CD4-positive, alpha-beta T cell treated with Interleukin-1 beta for 1 hour (primary cell): ENCODE results near the gene RARRES2.
"Not testable (repeated sequence)": the region's sequence is repeated elsewhere in the genome, so short reads cannot be mapped to it uniquely, and the experiment has no call there.

Source experiments
- DNase-seq, 2 donors: peaks; one replicate each; pipeline ENCODE4 v3.0.0-alpha.2; 2020 to 2022

Gene RARRES2

GRCh38 chr7:150336746-150337145, 4.7 kb downstream of the RARRES2 start:
- DNase-seq: no peak

GRCh38 chr7:150335774-150336112, 5.7 kb downstream of the RARRES2 start:
- DNase-seq: no peak

- no peak for DNase-seq
Measured at GRCh38 chr7:150335108-150335773, 6.2 kb downstream of the RARRES2 start.

DNA sequence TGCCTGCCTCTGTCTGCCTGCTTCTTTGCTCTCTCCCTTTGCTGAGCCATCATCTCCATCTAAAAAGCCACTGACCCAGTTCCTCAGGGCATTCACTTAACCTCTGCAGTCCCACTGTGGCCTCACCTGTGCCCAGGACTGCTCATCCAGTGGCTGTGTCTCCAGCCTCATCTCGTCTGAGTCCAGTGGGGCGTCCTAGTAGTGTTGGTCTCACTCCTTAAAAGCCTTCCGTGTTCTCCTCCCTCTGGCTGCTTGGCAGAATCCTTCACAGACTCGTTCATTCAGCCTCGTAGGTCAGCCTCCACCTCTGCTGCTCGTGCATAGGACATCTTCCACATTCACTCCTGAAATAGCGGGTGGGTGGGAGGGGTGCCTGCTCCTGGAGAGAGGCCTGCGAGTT, 7.3 kb downstream of the RARRES2 start:
- DNase-seq: no peak

DNA sequence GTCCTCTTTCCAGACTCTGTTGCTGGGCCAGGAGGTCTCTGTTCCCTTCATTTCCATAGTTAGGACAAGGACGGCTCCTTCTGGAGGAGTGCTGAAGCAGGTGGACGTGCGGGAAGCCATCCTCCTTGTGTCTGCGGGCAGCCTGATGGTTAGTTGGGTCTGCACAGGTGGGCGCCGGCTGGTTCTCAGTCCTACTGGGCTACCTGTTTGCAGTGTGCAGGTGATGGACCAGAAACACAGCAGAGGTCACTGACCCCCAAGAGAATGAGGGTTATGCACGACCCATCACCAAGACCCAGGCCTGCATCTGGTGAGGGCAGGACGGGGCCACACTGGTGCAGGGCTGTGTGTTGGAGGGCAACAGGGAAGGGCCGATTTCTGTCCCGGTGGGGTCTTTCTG, 7.8 kb downstream of the RARRES2 start:
- no peak for DNase-seq

GRCh38 chr7:150332852-150333635, 8.4 kb downstream of the RARRES2 start:
- DNase-seq: no peak

DNA sequence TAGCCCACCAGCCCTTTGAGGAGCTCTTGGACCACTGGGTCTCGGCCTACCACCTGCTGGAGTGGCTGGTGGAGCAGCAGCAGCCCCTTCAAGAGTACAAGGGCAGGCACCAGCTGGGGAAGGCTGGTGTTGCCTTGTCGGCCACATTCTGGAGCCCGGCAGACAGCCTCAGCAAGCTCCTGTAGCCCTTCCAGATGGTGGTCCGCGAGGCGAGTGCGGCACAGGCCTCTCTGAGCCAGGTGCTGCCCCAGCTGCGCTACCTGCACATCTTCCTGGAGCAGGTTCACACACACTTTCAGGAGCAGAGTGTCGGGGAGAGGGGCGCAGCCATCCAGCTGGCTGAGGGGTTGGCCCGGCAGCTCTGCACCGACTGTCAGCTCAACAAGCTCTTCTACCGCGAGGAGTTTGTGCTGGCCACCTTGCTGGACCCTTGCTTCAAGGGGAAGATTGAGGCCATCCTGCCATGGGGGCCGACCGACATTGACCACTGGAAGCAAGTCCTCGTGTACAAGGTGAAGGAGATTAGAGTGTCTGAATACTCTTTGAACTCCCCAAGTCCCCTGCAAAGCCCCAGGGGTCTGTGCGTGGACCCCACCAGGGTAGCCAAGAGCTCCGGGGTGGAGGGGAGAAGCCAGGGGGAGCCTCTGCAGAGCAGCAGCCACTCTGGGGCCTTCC, 11.1 kb downstream of the RARRES2 start:
- no peak for DNase-seq

- DNase-seq: no peak
Measured at GRCh38 chr7:150329331-150330120, 11.9 kb downstream of the RARRES2 start.

DNA sequence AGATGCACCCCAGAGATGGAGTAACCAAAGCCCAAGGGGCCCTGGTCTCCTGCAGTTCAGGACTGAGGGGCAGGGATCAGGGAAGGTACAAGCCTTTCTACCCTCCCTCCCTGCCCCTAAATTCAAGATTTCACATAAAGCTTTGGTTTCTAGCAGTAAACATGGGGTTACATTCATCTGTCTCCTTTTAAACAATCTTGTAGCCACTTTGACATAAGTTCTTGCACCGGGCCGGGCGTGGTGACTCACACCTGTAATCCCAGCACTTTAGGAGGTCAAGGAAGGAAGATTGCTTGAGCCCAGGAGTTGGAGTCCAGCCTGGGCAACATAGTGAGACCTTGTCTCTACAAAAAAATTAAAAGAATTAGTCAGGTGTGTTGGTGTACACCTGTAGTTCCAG, 14.1 kb downstream of the RARRES2 start:
- DNase-seq: no peak

DNA sequence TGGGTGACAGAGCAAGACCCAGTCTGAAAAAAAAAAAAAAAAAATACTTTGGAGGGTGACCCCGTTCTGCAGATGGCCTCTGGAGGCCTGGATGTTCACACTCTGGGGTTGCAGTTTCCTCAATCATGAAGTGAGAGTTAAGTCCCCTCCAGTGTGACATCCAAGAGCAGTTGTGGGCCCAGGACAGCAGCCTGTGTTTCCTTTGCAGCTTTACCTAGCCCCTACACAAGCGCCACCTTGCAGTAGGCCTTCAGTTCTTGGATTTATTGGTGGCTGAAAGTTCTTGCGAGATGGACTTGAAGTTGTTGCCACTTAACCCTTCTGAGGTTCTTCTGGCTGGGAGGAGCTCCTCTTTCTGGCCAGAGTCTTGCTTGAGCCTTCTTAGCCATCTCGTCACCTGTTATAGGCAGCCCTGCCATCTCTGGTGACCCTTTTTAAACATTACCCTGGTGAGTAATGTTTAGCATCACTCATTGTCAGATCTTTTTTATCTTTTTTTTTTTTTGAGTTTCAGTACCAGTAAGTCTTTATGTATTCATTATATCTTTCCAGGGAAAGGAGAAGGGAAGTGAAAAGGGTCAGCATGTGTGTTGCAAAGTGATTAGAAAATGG, 14.7 kb downstream of the RARRES2 start:
- no peak for DNase-seq

- DNase-seq: no peak
Measured at GRCh38 chr7:150325901-150326300, 15.5 kb downstream of the RARRES2 start.

DNA sequence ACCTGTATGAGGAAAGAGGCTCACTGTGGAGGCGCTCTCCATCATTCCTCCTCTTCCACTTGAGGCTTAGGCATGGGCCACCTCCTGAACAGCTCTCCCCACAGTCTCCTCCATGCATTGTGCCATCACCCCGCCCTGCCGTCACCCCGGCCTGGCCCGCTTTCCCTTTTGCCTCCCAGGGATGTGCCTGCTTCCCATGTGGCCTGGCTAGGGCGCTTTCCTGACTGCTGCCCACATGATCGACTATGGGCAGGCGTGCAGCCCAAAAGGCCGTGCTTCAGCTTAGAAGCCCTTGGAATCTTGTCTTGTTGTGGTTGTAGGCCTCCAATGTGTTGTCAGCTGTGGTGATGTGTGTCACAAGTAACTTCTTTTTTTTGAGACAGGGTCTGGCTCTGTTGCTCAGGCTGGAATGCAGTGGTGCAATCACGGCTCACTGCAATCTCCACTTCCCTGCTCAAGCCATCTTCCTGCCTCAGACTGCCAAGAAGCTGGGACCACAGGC, 16.3 kb downstream of the RARRES2 start:
- DNase-seq: peak in 1 of 2 donors; percentile 33

DNA sequence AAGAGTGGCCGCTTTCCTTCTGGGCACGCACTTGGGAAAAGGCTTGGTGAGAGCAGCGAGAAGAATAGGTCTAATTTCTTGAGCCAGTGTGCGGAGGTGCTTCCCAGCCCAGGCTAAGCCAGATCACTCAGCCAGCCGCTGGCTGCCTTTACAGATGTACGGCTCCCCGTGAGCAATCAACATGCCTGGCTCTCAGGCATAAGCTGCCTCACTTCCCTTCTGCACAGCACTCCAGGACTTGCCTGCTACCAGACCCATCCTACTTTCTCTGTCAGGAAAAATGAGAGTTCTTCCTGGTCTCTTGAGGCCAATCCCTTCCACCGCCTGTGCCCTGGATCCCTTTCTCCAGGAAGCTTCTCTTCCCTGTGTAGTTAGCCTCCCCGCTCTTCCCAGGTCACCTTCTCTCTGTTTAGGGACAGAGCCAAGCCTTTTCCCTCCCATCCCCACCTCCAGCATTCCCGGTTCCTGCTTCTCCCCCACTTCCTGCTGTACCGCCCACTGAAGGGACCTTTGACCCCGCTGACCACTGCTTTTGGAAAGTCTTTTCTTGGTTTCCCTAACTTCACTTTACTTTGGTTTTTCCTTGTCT, 17.0 kb downstream of the RARRES2 start:
- no peak for DNase-seq

DNA sequence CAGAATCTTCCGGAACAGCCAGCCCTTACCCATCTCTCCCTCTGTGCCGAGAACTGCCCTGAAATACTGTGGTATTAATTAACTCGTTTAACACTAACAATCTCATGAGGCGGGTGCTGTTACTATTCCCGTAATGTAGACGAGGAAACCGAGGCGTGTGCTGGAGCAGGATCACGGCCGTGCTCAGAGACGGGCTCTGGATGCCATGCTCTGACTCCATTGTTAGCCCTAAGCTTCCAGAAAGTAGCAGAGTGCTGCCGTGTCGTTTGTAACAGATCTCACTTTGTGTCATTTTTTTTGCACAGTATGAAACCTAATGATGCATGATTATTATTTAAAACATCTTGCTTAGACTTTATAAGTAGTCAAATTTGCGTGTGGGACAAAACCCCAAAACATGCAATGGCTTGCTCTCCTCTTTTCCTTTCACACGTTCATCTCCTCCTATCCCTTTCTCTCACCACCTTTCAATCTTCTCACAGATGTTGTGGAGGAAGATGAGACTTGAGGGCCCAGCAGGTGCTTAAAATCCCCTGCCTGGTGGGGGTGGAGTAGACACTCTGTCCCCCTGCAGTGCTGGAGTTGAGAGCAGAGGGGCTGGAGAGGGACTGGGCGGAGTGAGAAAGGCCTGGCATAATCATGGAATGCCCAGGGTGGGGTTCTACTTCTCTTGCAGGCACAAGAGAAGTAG, 17.6 kb downstream of the RARRES2 start:
- DNase-seq: no peak

- DNase-seq: peak; percentile 60 to 65
Measured at GRCh38 chr7:150322833-150323681, 18.4 kb downstream of the RARRES2 start, which contains the start of the genes ACTR3C and LRRC61. ACTR3C (minus strand) TSS chr7:150323545; CDS start chr7:150295296, 28,249 bp downstream. LRRC61 (plus strand) TSS chr7:150323355; CDS start chr7:150336862, 13,507 bp downstream.

GRCh38 chr7:150322114-150322832, 19.2 kb downstream of the RARRES2 start:
- peak; percentile 44 to 69 for DNase-seq

- no peak for DNase-seq
Measured at GRCh38 chr7:150321788-150322113, 19.7 kb downstream of the RARRES2 start.

DNA sequence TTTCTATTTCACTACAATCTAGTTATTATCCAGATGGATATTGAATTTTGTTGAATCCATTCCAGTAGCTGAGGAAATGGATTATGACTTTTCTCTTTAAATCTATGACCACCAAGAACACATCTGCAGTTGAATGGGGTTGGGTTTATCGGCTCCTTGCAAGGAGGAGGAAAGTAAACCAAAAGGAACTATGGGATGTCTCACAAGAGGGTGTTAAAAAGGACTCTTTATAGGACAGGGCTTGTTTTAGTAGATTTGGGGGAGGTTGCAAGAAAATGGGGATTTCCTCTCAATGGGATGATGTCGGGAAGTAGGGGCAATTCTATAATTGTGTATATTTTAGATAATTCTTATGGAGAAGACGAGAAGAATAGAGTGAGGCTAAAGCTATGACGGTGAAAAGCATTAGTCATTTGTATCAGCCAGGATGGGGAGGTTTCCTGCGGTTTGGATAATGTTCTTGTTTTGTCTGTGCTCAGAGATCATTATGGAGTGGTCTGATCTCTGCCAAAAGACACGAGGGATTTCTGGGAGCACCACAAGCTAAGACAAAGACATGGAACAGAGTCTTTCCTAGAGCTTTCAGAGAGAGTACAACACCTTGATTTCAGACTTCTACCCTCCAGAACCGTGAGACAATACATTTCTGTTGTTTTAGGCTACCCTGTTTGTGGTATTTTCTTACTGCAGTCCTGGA, 23.5 kb downstream of the RARRES2 start:
- DNase-seq: no peak

GRCh38 chr7:150316987-150317386, 24.4 kb downstream of the RARRES2 start:
- not testable (repeated sequence) for DNase-seq
